Fibroblast of skin of back (primary cell): ENCODE measurements around the gene ATP2B2. TPM values are rescaled to one million over a fixed set of nuclear protein-coding genes. Genes with fewer than 3 reads are reported as not detected.
A peak's percentile ranks its signal among the peaks of the same experiment; 100 is the strongest.
"Not testable (repeated sequence)": the region's sequence is repeated elsewhere in the genome, so short reads cannot be mapped to it uniquely, and the experiment has no call there.

Source experiments
- DNase-seq: peaks from one replicate; pipeline ENCODE4 v3.0.0-alpha.2; 2013
- polyA plus RNA-seq, 2 experiments: library from polyadenylated mRNA; unstranded; fragments of 120-200 nt; gene quantifications; one replicate each; pipeline ENCODE4 v1.2.1, GENCODE V29; 2013; ENCODE audit not compliant: insufficient read length in 2 of 2

The ATP2B2 gene
- 0.08 TPM for polyA plus RNA-seq (2013, experiment 1 of 2; ENCODE audit: insufficient read length)
- 0.17 TPM for polyA plus RNA-seq (2013, experiment 2 of 2; ENCODE audit: insufficient read length)

DNA sequence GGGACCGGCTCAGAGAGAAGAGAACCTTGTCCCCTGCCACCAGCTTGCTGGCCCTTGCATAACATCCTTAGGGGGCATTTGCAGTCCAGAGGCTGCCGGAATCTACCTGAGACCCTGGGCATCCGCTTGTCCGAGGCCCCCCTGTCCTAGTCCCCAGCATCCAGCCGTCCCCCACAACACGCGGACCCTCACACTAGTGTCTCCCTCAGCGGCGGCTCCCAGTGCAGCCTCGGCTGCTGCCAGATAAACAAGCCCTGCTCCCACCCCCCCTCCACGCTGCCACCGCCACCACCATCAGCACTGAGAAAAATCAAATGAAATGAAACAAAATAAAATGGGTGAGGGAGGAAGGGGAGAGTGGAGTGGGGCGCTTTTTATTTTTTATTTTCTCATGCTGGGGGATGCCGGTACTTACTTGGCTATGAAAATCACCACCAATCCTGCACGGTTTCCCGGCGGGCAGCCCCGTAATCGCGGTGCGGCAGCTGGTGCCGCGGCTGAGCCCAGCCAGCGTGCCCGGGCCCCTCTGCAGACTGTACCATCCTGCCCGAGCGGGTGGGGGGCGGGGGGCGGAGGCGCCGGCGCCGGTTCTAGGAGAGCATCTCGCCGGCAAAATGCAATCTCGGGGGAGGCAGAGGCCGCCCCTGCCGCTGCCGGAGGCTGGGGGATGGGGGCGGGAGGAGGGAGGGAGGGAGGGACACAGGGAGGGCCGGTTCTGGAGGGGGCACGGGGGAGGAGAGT lies at the start of gene ATP2B2:
Gene ATP2B2, minus strand, starts transcription at position 537 of the 741 bp plus-strand sequence. CDS start 56,043 bp downstream, outside the sequence.
- peak; percentile 8 for DNase-seq

DNA sequence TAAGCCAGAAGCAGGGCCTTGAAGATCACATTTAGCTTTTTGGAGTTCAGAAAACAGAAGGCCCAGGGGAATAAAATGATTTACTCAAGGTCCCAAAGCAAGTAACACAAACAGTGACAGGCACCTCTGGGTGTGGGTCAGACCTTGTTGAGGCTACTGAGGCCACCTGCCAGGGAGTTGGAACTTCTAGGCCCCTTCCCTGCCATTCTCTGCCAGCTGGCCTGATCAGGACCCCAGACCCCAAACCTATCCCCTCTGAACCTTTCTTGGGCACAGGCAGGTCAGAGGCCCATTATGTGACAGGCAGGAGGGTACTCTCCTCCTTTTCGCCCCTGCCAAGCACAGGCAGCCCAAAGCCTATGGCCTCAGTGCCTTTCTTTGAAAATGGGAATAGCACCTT lies 49.4 kb upstream of the ATP2B2 start:
- no peak for DNase-seq

DNA sequence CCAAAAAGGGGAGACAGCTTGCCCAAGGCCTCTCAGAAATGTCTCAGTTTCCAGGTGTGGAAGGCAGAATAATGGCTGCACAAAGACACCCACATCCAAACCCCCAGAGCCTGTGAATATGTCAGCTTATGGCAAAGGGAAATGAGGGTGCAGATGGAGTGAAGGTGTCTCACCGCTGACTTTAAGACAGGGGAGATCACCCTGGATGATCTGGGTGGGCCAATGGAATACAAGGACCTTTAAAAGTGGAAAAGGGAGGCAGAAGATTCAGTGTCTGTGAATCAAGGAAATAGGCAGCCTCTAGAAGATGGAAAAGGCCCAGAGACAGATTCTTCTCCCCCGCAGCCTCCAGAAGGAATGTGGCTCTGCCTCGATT lies 48.8 kb upstream of the ATP2B2 start:
- DNase-seq: no peak

DNA sequence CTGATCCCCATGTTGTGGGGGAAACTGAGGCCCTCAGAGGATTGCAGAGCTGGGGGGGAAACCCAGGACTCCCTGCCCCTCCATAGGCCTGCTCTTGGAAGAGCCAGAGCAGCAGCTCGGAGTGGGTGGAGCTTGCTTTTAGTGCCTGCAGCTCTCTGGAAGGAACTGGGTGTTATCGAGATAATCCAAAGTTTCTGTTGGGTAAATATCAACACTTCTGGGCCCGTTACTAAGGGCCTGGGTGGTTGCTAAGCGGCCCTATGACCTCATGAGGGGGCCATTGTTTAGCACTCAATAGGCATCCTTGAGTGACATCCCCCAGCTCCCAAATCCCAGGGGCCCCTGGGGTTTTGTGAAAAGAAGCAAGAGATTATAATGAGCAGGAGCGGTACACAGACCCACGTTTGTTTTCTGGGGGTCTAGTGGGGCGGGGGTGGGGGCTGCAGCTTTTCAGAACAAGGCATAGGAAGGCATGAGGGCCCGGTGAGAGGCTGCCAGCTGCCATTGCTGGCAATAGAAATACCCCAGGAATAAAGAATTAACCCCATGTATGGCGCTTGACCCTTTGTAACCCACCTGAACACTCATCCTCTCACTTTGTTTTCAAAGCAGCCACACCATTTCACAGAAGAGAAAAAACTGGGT lies 48.3 kb upstream of the ATP2B2 start:
- DNase-seq: peak; percentile 6

DNA sequence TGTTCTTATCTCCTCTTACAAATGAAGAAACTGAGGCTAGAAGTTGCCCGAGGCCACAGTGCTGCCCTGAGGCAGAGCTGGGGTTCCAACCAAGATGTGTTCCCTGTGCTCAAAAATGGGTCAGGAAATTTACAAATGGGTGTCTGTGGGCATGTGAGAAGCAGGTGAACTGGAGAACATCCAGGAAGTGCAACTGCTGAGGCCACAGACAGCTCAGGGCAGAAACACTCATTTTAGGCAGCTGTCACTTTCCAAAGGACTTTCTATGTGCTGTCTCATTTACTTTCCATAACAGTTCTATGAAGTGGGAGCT lies 47.2 kb upstream of the ATP2B2 start:
- no peak for DNase-seq

DNA sequence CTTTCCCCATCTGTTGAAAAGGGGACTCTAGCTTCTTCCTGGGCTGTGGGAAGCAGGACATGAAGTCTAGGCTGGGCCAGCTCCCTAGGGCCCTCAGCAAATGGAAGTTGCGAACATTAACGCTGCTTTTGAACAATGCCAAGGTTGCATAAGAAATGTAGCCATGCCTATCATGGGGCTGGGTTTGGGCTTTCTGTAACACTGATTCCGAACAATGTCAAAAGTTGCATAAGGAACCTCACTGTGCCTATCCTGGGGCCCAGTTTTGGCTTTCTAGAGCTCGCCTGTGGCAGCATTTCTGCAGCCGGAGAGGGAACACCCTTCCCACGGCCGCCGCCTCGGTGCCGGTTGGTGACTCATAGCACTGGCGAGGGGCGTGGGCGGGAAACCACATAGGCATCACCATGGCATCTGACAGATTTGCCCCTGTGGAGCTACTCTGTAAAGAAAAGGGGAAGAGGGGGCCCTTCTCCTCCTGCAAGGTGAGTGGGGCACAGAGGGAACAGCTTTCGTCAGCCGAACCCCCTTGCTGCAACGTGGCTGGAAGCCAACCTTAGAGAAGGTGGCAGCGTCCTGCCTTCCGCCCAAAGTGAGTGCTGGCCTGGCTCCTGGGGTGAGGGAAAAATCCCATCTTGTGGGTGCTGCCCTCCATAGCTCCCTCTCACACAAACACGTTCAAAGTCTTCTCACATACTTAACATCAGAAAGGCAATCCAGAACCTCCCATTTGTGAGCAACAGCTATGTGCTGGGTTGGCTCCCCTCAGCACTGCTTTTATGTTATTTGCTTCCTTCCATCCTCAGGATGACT lies 46.6 kb upstream of the ATP2B2 start:
- DNase-seq: peak; percentile 42

DNA sequence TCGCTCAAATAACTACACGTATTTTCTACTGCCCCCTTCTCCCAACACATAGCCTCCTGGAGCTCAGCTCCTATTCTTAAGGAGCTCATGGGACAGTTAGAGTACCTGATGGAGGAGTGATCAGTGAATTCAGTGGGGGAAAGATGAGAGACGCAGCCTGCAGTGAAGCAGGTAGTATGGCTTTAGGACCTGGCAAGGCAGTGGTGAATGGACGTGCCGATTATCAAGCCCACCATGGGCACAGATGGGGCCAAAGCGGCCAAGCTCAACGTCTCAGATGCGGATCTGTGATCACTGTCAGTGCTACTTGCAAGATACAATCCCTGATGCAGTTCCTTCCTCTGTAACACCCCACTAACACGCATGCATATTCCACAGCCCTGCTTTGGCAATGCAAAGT lies 45.8 kb upstream of the ATP2B2 start:
- DNase-seq: no peak

DNA sequence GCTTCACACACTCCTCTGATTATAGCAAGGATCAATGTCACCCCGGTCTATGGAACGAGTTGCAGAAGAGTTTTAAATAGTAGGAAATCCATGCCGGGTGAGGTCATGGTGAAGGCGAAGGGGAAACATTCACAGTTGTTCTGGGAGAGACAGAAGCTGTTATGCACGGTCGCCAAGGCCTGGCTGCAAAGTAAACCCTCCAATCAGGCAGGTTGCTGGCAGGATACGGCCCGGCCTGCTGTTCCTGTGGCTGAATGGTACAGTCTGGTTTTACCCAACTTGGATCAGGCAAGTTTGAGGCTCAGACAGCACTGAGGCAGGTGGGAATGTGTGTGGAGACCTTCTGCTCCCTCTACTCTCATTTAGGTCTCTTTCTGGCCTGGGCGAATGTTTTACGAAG lies 45.3 kb upstream of the ATP2B2 start:
- DNase-seq: no peak

DNA sequence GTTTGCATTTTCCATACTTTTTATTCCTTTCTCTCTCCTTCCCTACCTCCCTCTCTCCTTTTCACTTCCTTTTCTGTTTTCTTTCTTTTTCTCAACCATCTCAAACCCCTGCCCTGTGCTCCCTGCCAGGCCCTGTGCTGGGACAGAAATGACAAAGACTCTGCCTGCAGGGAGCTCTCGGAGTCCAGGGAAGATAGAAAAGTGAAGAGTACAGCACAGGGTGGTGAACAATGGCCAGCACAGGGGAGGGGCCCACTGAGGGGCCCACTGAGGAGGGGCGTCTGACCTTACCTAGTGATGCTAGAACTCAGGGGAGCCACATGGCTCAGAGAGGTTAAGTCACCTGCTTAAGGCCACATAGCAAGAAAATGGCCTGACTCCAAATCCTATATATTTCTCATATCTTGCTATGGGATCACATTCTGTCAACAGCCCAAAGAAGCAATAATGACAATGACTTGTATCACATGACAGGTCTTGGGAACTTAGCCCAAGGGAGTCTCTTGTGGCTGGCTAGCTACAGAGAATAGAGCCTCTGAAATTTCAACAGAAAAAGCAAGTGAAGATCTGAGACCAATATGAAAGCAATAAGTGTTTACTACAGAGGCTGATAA lies 44.3 kb upstream of the ATP2B2 start:
- no peak for DNase-seq

DNA sequence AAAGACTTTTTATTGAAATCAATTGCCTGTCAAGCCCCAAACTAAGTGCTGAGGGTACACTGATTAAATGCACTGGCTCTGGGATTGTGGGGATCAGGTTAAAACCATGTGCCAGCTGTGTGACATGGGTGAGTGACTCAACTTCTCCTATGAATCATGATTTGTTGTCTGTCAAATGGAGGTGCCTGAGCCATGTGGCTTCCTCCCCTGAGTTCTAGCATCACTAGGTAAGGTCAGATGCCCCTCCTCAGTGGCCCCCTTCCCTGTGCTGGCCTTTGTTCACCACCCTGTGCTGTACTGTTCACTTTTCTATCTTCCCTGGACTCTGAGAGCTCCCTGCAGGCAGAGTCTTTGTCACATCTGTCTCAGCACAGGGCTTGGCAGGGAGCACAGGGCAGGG lies 43.6 kb upstream of the ATP2B2 start:
- no peak for DNase-seq

DNA sequence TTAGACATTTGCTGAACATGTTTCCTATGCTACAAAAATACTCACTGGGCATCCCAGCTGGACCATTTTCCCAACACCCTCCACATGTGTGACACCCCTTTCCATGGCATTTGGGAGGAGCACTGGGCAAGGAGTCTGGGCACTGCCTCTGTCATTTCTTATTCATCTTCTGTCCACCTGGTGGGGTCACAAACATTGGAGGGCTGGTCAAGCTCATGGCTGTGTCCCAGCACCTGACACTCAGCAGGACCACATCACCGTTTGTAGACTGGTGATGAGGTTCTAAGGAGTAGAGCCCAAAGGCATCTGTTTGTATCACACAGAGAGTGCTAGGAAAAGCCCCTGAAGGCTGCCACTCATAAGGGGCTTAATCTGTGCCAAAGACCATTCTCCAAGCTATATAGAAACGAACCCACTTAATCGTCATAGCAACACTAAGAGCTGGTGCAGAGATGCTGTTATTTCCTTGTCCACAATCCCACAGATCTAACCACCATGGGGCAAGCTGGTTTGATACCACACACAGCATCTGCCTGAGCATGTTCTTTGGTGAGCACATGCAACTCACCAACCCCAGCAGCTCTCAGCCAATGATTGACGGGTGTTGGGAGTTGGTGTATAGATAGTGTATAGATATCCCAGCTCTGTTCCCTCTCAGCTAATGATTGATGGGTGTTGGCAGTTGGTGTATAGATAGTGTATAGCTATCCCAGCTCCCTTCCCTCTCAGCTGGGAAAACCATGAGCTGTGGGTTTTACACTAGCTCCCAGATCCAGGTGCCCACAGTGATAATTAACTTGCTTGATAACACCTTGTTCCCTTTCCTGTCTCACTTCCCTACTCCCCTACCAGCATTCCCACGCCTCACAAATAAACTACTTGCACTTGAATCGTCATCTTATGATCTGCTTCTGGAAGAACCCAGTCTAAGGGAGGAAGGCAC lies 42.7 kb upstream of the ATP2B2 start:
- no peak for DNase-seq

DNA sequence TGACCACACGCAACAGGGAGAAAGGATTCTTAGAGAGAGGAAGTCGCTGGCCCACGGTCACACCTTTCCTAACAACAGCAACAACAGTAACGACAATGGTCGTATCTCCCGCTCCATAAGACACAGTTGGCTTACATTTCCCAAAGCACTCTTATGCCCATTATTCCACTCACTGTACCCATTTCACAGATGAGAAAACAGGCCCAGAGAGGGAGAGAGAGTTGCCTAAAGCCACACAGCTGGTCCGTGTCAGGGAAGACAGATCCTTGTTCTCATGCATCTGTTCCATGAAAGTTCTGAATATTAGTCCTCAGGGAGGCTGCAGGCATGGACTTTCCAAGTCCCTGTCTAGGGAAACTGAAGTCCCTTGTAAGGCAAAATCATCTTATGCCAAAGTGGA lies 42.0 kb upstream of the ATP2B2 start:
- no peak for DNase-seq

DNA sequence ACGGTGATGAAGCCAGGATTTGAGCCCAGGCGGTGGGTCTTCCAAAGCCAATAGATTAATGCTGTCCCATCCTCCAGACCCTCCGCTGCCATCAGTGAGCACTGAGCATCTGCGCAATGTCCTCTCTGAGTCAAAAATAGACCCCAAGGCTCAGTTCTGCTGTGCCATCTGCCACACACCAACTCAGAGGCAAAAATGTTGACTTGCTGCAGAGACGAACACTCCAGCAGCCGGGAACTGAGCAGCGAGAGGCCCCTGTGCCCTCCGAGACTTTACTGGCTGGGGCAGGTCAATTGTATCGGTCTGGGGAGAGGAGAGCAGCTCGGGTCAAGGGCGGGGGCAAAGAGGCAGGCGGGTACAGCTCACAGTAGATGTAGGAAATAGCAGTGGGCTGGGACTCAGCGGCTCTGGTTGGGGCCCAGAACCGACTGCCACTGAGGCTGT lies 41.5 kb upstream of the ATP2B2 start:
- DNase-seq: no peak

DNA sequence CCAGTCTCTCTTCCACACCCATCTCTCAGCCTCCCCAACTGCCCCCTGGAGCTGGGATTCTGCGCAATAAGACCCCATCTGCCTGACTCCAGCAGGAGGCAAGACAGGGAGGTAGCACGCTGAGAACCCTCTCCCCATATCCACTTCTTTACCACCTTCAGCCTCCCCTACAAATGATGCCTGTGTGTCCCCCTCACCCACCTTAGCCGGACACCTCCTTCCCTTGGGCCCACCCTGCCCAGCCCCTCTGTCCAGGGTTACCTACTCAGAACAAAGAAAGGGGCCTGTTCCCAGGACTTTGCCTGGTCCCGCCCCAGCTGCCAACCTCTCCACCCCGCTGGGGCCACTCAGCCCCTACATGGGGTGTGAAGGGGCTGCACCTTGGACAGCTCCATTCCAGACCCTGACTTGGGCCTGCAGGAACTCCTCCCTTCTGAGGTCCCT lies 40.8 kb upstream of the ATP2B2 start:
- no peak for DNase-seq

DNA sequence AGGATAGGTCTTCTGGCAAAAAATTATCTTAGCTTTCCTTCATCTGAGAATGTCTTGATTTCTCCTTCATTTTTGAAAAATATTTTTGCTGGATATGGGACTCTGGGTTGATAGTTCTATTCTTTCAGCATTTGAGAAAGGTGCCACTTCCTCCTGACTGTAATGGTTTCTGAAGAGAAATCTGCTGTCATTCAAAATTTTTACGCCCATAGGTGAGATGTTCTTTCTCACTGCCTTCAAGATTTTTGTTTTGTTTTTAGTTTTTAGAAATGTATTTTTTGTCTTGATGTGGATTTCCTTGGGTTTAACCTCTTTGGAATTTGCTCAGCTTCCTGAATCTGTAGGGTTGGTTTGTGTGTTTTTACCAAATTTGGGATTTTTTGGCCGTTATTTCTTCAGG lies 37.1 kb upstream of the ATP2B2 start:
- no peak for DNase-seq

DNA sequence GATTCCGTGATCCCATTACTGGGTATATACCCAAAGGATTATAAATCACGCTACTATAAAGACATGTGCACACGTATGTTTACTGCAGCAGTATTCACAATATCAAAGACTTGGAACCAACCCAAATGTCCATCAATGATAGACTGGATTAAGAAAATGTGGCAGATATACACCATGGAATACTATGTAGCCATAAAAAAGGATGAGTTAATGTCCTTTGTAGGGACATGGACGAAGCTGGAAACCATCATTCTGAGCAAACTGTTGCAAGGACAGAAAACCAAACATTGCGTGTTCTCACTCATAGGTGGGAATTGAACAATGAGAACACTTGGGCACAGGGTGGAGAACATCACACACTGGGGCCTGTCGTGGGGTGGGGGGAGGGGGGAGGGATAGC lies 35.0 kb upstream of the ATP2B2 start:
- not testable (repeated sequence) for DNase-seq

DNA sequence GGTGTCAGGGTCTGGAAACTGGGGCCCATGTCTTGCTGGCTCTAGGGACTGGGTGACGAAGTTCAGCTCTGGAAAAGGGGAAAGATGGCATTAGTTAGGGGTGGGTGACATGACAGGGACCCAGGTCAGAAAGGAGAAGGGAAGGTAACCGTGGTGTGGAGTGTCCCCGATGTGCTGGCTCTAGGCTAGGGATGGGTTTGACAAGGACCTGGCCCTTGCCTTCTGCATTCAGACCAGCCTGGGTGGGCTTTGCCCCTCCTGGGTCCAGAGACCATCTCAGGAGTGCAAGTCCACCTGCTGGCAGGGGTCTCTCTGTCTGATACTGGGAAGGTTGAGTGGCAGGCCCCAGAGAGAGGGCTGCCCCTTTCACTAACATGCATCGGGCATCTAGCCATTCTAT lies 28.7 kb upstream of the ATP2B2 start:
- DNase-seq: no peak

DNA sequence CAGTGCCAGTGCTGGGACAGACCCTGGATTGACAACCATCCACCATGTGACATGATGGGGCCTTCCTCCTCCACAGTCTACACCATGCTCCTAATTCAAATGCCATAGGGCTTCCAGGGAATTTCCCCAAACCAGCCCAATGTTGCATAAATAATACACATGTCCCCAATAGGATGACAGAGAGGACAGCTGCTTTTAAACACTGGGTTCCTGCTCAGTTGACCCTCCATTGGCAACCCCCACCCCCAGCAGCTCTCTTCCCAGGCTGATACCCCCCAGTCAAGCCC lies 28.3 kb upstream of the ATP2B2 start:
- no peak for DNase-seq

DNA sequence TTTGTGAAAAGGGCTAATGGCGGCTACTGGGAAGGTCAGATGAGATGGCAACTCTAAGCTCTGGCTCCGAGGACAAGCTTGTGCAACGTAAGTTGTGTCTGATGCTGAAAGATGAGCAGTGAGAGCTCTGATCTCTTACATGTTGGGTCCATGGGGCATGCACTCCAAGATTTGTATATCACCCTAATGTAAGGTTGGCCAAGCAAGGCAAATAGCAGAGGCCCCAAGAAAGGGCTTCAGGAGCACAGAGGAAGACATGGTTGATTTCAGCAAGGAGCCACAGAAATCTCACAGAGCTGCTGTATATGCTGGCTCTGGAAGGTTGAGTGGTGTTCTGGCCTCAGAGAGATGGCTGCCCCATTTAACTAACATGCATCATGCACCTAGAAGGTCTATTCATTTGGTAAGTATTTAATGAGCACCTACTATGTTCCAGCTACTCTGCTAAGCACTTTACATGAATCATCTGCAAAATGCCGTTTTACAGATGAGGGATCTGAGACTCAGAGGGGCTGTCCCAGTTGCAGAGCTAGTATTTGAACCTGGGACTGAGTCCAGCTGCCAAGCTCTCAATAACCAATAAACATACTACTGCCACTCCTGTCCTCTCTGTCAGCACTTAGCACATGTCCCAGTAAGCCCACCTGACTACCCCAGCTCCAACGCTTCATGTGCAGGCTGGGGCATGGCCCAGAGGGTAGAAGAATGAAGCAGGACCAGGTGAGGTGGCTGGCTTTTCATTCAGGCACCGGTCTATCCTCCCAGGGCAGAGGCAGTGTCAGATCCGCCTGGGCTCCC lies 27.8 kb upstream of the ATP2B2 start:
- DNase-seq: no peak

DNA sequence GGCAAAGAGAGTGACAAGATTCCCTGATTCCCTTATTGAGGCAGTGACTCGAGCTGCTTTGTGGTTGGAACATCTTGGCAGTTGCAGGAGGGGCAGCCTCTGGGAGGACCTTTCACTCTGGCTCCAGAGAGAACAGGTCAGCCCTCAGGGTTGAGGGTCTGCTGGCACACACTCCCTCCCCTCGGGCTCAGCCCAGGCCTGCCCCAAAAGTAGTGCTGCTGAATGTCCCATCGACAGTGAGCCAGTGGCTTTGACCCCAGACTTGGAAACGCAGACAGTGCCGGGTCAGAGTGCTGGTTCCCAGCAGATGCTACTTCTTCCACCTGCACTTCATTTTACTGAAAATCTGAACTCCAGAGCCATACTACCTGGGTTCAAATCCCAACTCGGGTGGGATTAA lies 25.6 kb upstream of the ATP2B2 start:
- no peak for DNase-seq

DNA sequence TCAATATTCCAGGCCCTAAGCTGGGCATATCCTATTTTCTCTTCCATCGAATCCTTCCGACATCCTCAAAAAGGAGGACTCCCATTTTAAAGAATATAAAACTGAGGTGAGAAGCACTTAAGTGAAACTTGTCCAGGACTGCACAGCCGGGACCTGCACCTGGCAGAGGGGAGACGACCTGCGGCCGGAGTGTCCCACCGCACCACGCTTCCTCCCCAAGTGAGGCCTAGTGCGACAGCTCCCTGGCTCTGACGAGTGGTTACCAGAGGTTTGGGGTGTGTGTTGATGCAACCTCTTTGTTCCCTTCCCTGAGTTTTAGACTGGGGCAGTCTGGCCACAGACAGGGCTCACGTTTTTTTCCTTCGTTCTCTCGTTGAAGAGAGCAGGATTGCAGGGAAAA lies 24.9 kb upstream of the ATP2B2 start:
- no peak for DNase-seq
